Trophoblast cell (in vitro differentiated cells and primary cell): ENCODE results near the gene FHDC1.

ENCODE experiments used
- DNase-seq, 2 donors: peaks; one replicate each; pipeline ENCODE4 v3.0.0-alpha.2; 2016
- H2AFZ ChIP-seq: 2 replicates; pipeline ENCODE4 v1.6.1; 2013; ENCODE audit warnings: low read length, moderate library complexity, mild to moderate bottlenecking; ENCODE audit not compliant: insufficient read depth, poor library complexity
- H2AK5ac ChIP-seq: 2 replicates; pipeline ENCODE4 v1.6.1; 2013; ENCODE audit warnings: mild to moderate bottlenecking, low read length
- H2BK120ac ChIP-seq: 2 replicates; pipeline ENCODE4 v1.6.1; 2013; ENCODE audit warnings: low read length, mild to moderate bottlenecking, moderate library complexity; ENCODE audit not compliant: insufficient read depth, poor library complexity
- H2BK12ac ChIP-seq: 2 replicates; pipeline ENCODE4 v1.6.1; 2013; ENCODE audit warnings: mild to moderate bottlenecking, low read length, moderate library complexity
- H2BK5ac ChIP-seq: 2 replicates; pipeline ENCODE4 v1.6.1; 2013; ENCODE audit warnings: low read length, low read depth, moderate library complexity, mild to moderate bottlenecking; ENCODE audit not compliant: poor library complexity
- H3K14ac ChIP-seq: 2 replicates; pipeline ENCODE4 v1.6.1; 2013; ENCODE audit warnings: mild to moderate bottlenecking, low read length
- H3K18ac ChIP-seq: 2 replicates; pipeline ENCODE4 v1.6.1; 2013; ENCODE audit warnings: mild to moderate bottlenecking, low read length
- H3K23ac ChIP-seq: 2 replicates; pipeline ENCODE4 v1.6.1; 2013; ENCODE audit warnings: low read length
- H3K27ac ChIP-seq: 2 replicates; pipeline ENCODE4 v1.5.1; 2013; ENCODE audit warnings: low read depth, mild to moderate bottlenecking, inconsistent platforms, low read length, moderate library complexity
- H3K27me3 ChIP-seq: 2 replicates; pipeline ENCODE4 v1.6.1; 2013; ENCODE audit warnings: inconsistent platforms, mild to moderate bottlenecking, low read length, moderate library complexity; ENCODE audit not compliant: insufficient read depth
- H3K36me3 ChIP-seq, 2 experiments: 1 replicate in 1 of 2; 2 replicates in 1 of 2; pipeline ENCODE4 v1.6.1; 2013; ENCODE audit warnings: low read length in 2 of 2, mild to moderate bottlenecking in 2 of 2, moderate library complexity in 1 of 2; ENCODE audit not compliant: insufficient read depth in 2 of 2, control insufficient read depth in 1 of 2
- H3K4ac ChIP-seq: 2 replicates; pipeline ENCODE4 v1.6.1; 2013; ENCODE audit warnings: low read depth, mild to moderate bottlenecking, low read length, moderate library complexity
- H3K4me1 ChIP-seq, 2 experiments: 1 replicate in 1 of 2; 2 replicates in 1 of 2; pipeline ENCODE4 v1.6.1; 2013; ENCODE audit warnings: low read length in 2 of 2, mild to moderate bottlenecking in 2 of 2, moderate library complexity in 1 of 2; ENCODE audit not compliant: insufficient read depth in 2 of 2, control insufficient read depth in 1 of 2
- H3K4me2 ChIP-seq: 2 replicates; pipeline ENCODE4 v1.6.1; 2013; ENCODE audit warnings: inconsistent platforms, mild to moderate bottlenecking, low read length, moderate library complexity
- H3K4me3 ChIP-seq: 2 replicates; pipeline ENCODE4 v1.5.1; 2013; ENCODE audit warnings: mild to moderate bottlenecking, low read depth, low read length, inconsistent platforms
- H3K79me1 ChIP-seq: one replicate; pipeline ENCODE4 v1.6.1; 2013; ENCODE audit warnings: low read length
- H3K79me2 ChIP-seq: 2 replicates; pipeline ENCODE4 v1.6.1; 2013; ENCODE audit warnings: low read length, mild to moderate bottlenecking; ENCODE audit not compliant: control insufficient read depth, insufficient read depth, poor library complexity
- H3K9ac ChIP-seq: 2 replicates; pipeline ENCODE4 v1.6.1; 2013; ENCODE audit warnings: mild to moderate bottlenecking, low read length
- H3K9me3 ChIP-seq: 2 replicates; pipeline ENCODE4 v1.6.1; 2013; ENCODE audit warnings: low read depth, mild to moderate bottlenecking, control low read depth, inconsistent platforms, low read length; ENCODE audit not compliant: insufficient read depth
- H4K12ac ChIP-seq: 2 replicates; pipeline ENCODE4 v1.6.1; 2013; ENCODE audit warnings: low read depth, mild to moderate bottlenecking, low read length, moderate library complexity
- H4K8ac ChIP-seq: 2 replicates; pipeline ENCODE4 v1.6.1; 2013; ENCODE audit warnings: low read depth, mild to moderate bottlenecking, low read length, moderate library complexity
- H4K91ac ChIP-seq: one replicate; pipeline ENCODE4 v1.6.1; 2013; ENCODE audit warnings: low read depth, mild to moderate bottlenecking, low read length, moderate library complexity
- WGBS: extraction: QIAGEN DNeasy Blood & Tissue Kit; methylation state at CpG from one replicate; pipeline ENCODE4 v1.1.7; 2013; ENCODE audit warnings: missing lambda C conversion rate; ENCODE audit not compliant: insufficient read length, insufficient coverage; ENCODE audit errors: extremely low coverage; 5-methylcytosine and 5-hydroxymethylcytosine counted together

FHDC1 gene

DNA sequence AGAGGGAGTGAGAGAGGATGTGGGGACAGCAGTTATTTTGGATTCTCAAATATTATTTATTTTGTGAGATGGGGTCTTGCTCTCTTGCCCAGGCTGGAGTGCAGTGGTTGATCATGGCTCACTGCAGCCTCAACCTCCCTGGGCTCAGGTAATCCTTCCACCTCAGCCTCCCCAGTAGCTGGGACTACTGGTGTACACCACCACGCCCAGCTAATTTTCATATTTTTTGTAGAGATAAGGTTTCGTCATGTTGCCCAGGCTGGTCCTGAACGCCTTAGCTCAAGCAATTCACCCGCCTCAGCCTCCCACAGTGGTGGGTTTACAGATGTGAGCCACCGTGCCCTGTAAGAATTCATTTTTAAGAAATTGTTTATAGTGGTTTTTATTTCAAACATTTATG is 61.2 kb downstream of the FHDC1 start:
- H4K8ac ChIP-seq = no peak overlapping the region
- WGBS = no CpG with 5 or more reads among the region's 5 CpGs
- H2BK120ac ChIP-seq = no peak overlapping the region

DNA sequence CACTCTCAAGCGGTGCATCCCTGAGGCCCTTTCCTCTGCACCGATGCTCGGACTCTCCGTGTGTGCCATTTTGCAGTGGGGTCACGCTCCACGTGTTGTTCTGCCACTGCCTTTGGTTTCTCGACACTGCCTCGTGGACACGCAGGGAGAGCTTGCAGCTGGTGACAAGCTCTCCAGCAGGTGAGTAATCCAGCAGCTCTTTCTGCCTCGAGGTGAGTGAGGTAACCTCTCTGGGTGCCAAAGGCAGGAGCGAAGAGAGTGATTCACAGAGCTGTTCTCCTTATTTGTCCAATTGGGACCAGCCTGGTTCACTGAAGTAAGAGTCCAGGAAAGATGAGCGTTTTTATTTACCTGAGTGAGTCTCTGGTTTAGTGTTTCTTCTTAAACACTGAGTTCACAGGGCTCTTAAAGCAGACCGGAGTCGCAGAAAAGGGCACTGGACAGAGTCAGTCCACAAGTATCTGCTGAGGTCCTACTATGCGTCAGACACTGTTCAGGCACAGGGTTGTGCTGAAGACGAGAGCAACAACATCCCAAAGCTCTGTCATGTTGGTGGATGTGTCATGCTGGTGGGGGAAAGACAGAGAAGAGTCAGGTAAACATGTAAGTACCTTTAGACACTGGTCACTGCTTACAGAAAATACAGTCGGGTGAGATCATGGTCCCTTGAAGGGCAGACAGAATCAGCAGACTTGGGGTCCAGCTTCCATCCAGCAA is 61.8 kb downstream of the FHDC1 start:
- H3K18ac ChIP-seq = no peak overlapping the region
- H3K14ac ChIP-seq = no peak overlapping the region
- no peak overlapping the region for H4K91ac ChIP-seq
- H3K23ac ChIP-seq = no peak overlapping the region
- H4K8ac ChIP-seq = no peak overlapping the region
- no CpG with 5 or more reads among the region's 17 CpGs for WGBS
- H2BK5ac ChIP-seq = no peak overlapping the region
- no peak overlapping the region for H3K4me2 ChIP-seq
- H3K27me3 ChIP-seq = no peaks in the 10 kb centered on the region
- no peak overlapping the region for H2BK120ac ChIP-seq
- no peak overlapping the region for H4K12ac ChIP-seq
- H3K79me1 ChIP-seq = peaks cover 5% of the 10 kb centered on the region
- peaks cover 2% of the 10 kb centered on the region for H3K79me2 ChIP-seq
- H2AK5ac ChIP-seq = no peak overlapping the region
- H3K4ac ChIP-seq = no peak overlapping the region
- H3K27ac ChIP-seq = no peak overlapping the region
- H2BK12ac ChIP-seq = no peak overlapping the region
- H3K4me1 ChIP-seq = peaks cover 18 to 21% of the 10 kb centered on the region in 2 experiments
- H3K9ac ChIP-seq = no peak overlapping the region
- peak; percentile 97 to 98 for DNase-seq
- H2AFZ ChIP-seq = no peak overlapping the region
- H3K9me3 ChIP-seq = no peaks in the 10 kb centered on the region
- H3K4me3 ChIP-seq = no peak overlapping the region
- no peaks in the 10 kb centered on the region for H3K36me3 ChIP-seq

More for the DNA sequence above, 61.2 kb downstream of the FHDC1 start:
- no peak overlapping the region for H2AK5ac ChIP-seq
- peak; percentile 74 to 90 for DNase-seq
- H3K27me3 ChIP-seq = no peaks in the 10 kb centered on the region
- no peak overlapping the region for H4K91ac ChIP-seq
- H3K23ac ChIP-seq = no peak overlapping the region
- H3K4ac ChIP-seq = no peak overlapping the region
- H3K4me1 ChIP-seq = peaks cover 18 to 21% of the 10 kb centered on the region in 2 experiments
- H3K27ac ChIP-seq = no peak overlapping the region
- H2BK5ac ChIP-seq = no peak overlapping the region
- no peak overlapping the region for H3K9ac ChIP-seq
- H3K9me3 ChIP-seq = no peaks in the 10 kb centered on the region
- no peak overlapping the region for H3K14ac ChIP-seq
- H3K79me1 ChIP-seq = peaks cover 5% of the 10 kb centered on the region
- no peaks in the 10 kb centered on the region for H3K36me3 ChIP-seq
- H2AFZ ChIP-seq = no peak overlapping the region
- H3K79me2 ChIP-seq = peaks cover 2% of the 10 kb centered on the region
- H3K18ac ChIP-seq = no peak overlapping the region
- no peak overlapping the region for H2BK12ac ChIP-seq
- H4K12ac ChIP-seq = no peak overlapping the region
- no peak overlapping the region for H3K4me2 ChIP-seq
- H3K4me3 ChIP-seq = no peak overlapping the region

DNA sequence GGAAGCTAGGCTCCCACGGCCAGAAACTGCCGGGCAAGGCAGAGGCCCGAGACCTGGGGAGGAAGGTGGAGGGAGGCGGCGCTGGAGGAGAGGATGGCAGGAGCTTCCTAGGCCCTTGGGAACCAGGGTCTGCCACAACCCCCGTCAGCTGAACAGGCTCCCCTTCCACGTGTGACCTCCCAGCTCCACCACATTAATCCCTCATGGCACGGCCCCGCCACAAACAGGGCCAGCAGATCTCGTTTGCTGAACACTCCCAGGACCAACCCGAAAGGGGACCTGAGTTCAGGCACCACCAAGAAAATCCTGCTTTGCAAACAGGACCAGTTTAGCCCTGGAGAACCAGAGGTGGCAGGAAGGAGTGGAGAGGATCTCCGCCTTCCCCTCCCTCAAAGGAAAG is 62.7 kb downstream of the FHDC1 start:
- no peak overlapping the region for H4K8ac ChIP-seq
- no peak overlapping the region for H2BK12ac ChIP-seq
- no peak overlapping the region for H2BK120ac ChIP-seq
- H3K18ac ChIP-seq = no peak overlapping the region
- WGBS = no CpG with 5 or more reads among the region's 12 CpGs
- H3K79me2 ChIP-seq = peaks cover 2% of the 10 kb centered on the region
- no peak overlapping the region for H3K27ac ChIP-seq
- peaks cover 5% of the 10 kb centered on the region for H3K79me1 ChIP-seq
- H3K36me3 ChIP-seq = no peaks in the 10 kb centered on the region
- H3K9me3 ChIP-seq = no peaks in the 10 kb centered on the region
- no peak overlapping the region for H3K14ac ChIP-seq
- no peak overlapping the region for H3K23ac ChIP-seq
- H3K4me2 ChIP-seq = no peak overlapping the region
- peaks cover 18 to 21% of the 10 kb centered on the region in 2 experiments for H3K4me1 ChIP-seq
- no peak overlapping the region for H3K9ac ChIP-seq
- no peak overlapping the region for H3K4ac ChIP-seq
- H3K4me3 ChIP-seq = no peak overlapping the region
- H4K12ac ChIP-seq = no peak overlapping the region
- no peak overlapping the region for H2AFZ ChIP-seq
- no peak overlapping the region for H2BK5ac ChIP-seq
- H3K27me3 ChIP-seq = no peaks in the 10 kb centered on the region
- DNase-seq = no peak
- H2AK5ac ChIP-seq = no peak overlapping the region
- no peak overlapping the region for H4K91ac ChIP-seq

DNA sequence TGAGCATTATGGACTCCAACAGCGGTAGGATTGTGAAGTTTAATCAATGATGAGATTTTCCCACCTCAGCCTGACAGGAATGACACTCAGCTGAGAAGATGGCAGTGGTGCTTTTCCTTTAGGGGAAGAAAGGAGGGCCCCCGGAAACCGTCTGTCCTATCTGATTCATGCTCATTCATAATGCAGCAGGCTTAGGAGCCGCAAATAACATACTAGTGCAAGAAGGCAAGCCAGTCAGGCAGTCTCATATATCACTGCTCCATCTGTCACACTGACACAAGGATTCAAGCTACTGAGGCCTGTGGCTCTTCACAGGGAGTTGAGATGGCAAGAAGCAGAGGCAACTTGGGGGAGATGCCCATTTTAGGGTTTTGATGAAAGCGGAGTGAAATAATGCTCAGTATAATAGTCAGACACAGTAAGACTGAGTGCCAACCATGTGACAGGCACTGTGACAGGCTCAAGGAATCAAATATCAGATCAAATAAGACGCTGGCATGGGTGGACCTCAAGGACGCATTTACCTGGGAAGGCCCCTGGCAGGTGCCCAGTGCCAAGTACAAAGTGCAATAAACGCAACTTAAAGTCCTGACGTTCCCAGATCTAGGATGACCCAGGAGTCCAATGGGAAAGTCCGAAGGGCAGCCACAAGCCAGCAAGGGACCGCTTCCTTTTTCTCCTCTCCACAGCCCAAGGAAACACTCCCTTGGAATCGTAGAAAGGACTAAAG is 63.4 kb downstream of the FHDC1 start:
- H3K79me2 ChIP-seq = peaks cover 2% of the 10 kb centered on the region
- WGBS = no CpG with 5 or more reads among the region's 12 CpGs
- no peaks in the 10 kb centered on the region for H3K27me3 ChIP-seq
- no peak overlapping the region for H2BK5ac ChIP-seq
- H3K36me3 ChIP-seq = no peaks in the 10 kb centered on the region
- H4K8ac ChIP-seq = no peak overlapping the region
- no peak overlapping the region for H3K4ac ChIP-seq
- H3K9me3 ChIP-seq = no peaks in the 10 kb centered on the region
- no peak overlapping the region for H3K4me2 ChIP-seq
- H2AK5ac ChIP-seq = no peak overlapping the region
- H3K14ac ChIP-seq = no peak overlapping the region
- H3K27ac ChIP-seq = no peak overlapping the region
- H3K23ac ChIP-seq = no peak overlapping the region
- H2AFZ ChIP-seq = no peak overlapping the region
- peaks cover 18 to 21% of the 10 kb centered on the region in 2 experiments for H3K4me1 ChIP-seq
- no peak for DNase-seq
- H4K91ac ChIP-seq = no peak overlapping the region
- H4K12ac ChIP-seq = no peak overlapping the region
- H2BK120ac ChIP-seq = no peak overlapping the region
- no peak overlapping the region for H3K9ac ChIP-seq
- H3K79me1 ChIP-seq = peaks cover 5% of the 10 kb centered on the region
- H2BK12ac ChIP-seq = no peak overlapping the region
- no peak overlapping the region for H3K4me3 ChIP-seq
- no peak overlapping the region for H3K18ac ChIP-seq
